HL-60 (cell line): ENCODE results near the gene CTIF.

Experiments used
- DNase-seq, 2 experiments: peaks; one replicate each; pipeline ENCODE4 v3.0.0-alpha.2; 2010 to 2020; ENCODE audit warnings: low read depth in 1 of 2, low spot score in 1 of 2
- H3K27ac ChIP-seq: fragments of 250-450 bp; sonication (Bioruptor Pico); replicated peaks from 2 replicates; pipeline ENCODE4 v1.5.1; 2020; ENCODE audit warnings: mild to moderate bottlenecking, moderate library complexity
- H3K27me3 ChIP-seq: fragments of 250-450 bp; sonication (Bioruptor Pico); 2 replicates; pipeline ENCODE4 v1.5.1; 2021; ENCODE audit warnings: mild to moderate bottlenecking, moderate library complexity; ENCODE audit not compliant: insufficient read depth, poor library complexity, severe bottlenecking
- H3K4me3 ChIP-seq: replicated peaks from 2 replicates; pipeline ENCODE4 v1.5.1; 2011; ENCODE audit warnings: mild to moderate bottlenecking, control low read depth, low read length; ENCODE audit not compliant: insufficient read depth
- GABPA ChIP-seq: IDR thresholded peaks from 2 replicates; pipeline ENCODE4 v1.6.1; 2012; ENCODE audit warnings: low read depth
- POLR2AphosphoS5 ChIP-seq: IDR thresholded peaks from 2 replicates; pipeline ENCODE4 v1.6.1; 2012; ENCODE audit warnings: low read depth
- SPI1 ChIP-seq: IDR thresholded peaks from 2 replicates; pipeline ENCODE4 v1.6.1; 2012; ENCODE audit warnings: low read depth, mild to moderate bottlenecking, borderline replicate concordance
- TF ChIP-seq, protein P1 (sequence below): IDR thresholded peaks from 2 replicates; pipeline ENCODE4 v1.6.1; 2012; ENCODE audit warnings: low read depth; ENCODE audit not compliant: insufficient replicate concordance
- TF ChIP-seq, protein P2 (sequence below): IDR thresholded peaks from one replicate; pipeline ENCODE4 v1.5.1; 2011; ENCODE audit warnings: low read length, control low read depth, inconsistent platforms; ENCODE audit not compliant: insufficient read depth

CTIF gene

GRCh38 chr18:48672671-48673340 is 134.0 kb downstream of the CTIF start:
- Histone ChIP-seq H3K27me3 (no peaks in the 10 kb centered on the region), H3K27ac (no peak overlapping the region; the same call in 1 of the 2 replicates), H3K4me3 (no peak overlapping the region)
- no peak for DNase-seq
- TF ChIP-seq, protein P1, sequence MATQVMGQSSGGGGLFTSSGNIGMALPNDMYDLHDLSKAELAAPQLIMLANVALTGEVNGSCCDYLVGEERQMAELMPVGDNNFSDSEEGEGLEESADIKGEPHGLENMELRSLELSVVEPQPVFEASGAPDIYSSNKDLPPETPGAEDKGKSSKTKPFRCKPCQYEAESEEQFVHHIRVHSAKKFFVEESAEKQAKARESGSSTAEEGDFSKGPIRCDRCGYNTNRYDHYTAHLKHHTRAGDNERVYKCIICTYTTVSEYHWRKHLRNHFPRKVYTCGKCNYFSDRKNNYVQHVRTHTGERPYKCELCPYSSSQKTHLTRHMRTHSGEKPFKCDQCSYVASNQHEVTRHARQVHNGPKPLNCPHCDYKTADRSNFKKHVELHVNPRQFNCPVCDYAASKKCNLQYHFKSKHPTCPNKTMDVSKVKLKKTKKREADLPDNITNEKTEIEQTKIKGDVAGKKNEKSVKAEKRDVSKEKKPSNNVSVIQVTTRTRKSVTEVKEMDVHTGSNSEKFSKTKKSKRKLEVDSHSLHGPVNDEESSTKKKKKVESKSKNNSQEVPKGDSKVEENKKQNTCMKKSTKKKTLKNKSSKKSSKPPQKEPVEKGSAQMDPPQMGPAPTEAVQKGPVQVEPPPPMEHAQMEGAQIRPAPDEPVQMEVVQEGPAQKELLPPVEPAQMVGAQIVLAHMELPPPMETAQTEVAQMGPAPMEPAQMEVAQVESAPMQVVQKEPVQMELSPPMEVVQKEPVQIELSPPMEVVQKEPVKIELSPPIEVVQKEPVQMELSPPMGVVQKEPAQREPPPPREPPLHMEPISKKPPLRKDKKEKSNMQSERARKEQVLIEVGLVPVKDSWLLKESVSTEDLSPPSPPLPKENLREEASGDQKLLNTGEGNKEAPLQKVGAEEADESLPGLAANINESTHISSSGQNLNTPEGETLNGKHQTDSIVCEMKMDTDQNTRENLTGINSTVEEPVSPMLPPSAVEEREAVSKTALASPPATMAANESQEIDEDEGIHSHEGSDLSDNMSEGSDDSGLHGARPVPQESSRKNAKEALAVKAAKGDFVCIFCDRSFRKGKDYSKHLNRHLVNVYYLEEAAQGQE: no peak
- TF ChIP-seq, protein P2, sequence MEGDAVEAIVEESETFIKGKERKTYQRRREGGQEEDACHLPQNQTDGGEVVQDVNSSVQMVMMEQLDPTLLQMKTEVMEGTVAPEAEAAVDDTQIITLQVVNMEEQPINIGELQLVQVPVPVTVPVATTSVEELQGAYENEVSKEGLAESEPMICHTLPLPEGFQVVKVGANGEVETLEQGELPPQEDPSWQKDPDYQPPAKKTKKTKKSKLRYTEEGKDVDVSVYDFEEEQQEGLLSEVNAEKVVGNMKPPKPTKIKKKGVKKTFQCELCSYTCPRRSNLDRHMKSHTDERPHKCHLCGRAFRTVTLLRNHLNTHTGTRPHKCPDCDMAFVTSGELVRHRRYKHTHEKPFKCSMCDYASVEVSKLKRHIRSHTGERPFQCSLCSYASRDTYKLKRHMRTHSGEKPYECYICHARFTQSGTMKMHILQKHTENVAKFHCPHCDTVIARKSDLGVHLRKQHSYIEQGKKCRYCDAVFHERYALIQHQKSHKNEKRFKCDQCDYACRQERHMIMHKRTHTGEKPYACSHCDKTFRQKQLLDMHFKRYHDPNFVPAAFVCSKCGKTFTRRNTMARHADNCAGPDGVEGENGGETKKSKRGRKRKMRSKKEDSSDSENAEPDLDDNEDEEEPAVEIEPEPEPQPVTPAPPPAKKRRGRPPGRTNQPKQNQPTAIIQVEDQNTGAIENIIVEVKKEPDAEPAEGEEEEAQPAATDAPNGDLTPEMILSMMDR: no peak
- TF ChIP-seq GABPA (no peak), POLR2AphosphoS5 (no peak), SPI1 (no peak)

GRCh38 chr18:48673456-48673852 is 134.6 kb downstream of the CTIF start:
- TF ChIP-seq, protein P2: no peak
- TF ChIP-seq POLR2AphosphoS5 (no peak), SPI1 (no peak), GABPA (no peak)
- TF ChIP-seq, protein P1: no peak
- DNase-seq: no peak
- Histone ChIP-seq H3K4me3 (no peak overlapping the region), H3K27me3 (no peaks in the 10 kb centered on the region), H3K27ac (peak overlapping the region; percentile 22; the same call in 1 of the 2 replicates)

- TF ChIP-seq GABPA: no peak
- TF ChIP-seq, protein P2: no peak
- TF ChIP-seq, protein P1: no peak
- no peak for TF ChIP-seq POLR2AphosphoS5
- TF ChIP-seq SPI1: no peak
- DNase-seq: peak in 1 of 2 experiments; percentile 68
These were observed 135.3 kb downstream of the CTIF start for GRCh38 chr18:48673853-48674721.

More at GRCh38 chr18:48673853-48674721, 135.3 kb downstream of the CTIF start:
- H3K27me3 ChIP-seq: no peaks in the 10 kb centered on the region
- no peak overlapping the region for H3K4me3 ChIP-seq
- H3K27ac ChIP-seq: peak overlapping the region; percentile 22
